ENCODE measurements around the gene FOXP2.

GRCh38 chr7:114657279-114657678 lies 242.7 kb downstream of the FOXP2 start:
- TF ChIP-seq, protein P1, sequence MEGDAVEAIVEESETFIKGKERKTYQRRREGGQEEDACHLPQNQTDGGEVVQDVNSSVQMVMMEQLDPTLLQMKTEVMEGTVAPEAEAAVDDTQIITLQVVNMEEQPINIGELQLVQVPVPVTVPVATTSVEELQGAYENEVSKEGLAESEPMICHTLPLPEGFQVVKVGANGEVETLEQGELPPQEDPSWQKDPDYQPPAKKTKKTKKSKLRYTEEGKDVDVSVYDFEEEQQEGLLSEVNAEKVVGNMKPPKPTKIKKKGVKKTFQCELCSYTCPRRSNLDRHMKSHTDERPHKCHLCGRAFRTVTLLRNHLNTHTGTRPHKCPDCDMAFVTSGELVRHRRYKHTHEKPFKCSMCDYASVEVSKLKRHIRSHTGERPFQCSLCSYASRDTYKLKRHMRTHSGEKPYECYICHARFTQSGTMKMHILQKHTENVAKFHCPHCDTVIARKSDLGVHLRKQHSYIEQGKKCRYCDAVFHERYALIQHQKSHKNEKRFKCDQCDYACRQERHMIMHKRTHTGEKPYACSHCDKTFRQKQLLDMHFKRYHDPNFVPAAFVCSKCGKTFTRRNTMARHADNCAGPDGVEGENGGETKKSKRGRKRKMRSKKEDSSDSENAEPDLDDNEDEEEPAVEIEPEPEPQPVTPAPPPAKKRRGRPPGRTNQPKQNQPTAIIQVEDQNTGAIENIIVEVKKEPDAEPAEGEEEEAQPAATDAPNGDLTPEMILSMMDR (conservative IDR thresholded peaks at IDR 0.05; ENCODE audit: low read depth, low read length) = no peak
- TF ChIP-seq CEBPB (IDR thresholded peaks at IDR 0.05; ENCODE audit: low read depth, low read length) (no peak), NFE2L2 (IDR thresholded peaks at IDR 0.05; ENCODE audit: low read depth, low read length) (no peak), RFX5 (IDR thresholded peaks at IDR 0.05; ENCODE audit: low read depth, low read length) (no peak), MXI1 (IDR thresholded peaks at IDR 0.05; ENCODE audit: borderline replicate concordance, low read depth, low read length) (no peak)

All from IMR-90 (cell line).